Nasal cavity respiratory epithelium epithelial cell of viscerocranial mucosa (primary cell): ENCODE results near the gene GZMM. TPM values are rescaled to one million over a fixed set of nuclear protein-coding genes. Genes with fewer than 3 reads are reported as not detected.

Experiments used
- total RNA-seq: library from RNA; depleted of rRNA; stranded (reverse); fragments of >200 nt; gene quantifications from 2 replicates; pipeline ENCODE4 v1.2.3, GENCODE V29; 2014

Gene GZMM
- total RNA-seq = not detected in 2 replicates

GRCh38 chr19:543910-544608 is at the start of gene GZMM:
Gene GZMM, plus strand, starts transcription at chr19:544053. Its CDS starts 19 bp downstream, at chr19:544072.

GRCh38 chr19:496112-496665 is 47.7 kb upstream of the GZMM start, which contains the start of gene MADCAM1:
Gene MADCAM1, plus strand, starts transcription at chr19:496486. Its CDS starts 14 bp downstream, at chr19:496500.

DNA sequence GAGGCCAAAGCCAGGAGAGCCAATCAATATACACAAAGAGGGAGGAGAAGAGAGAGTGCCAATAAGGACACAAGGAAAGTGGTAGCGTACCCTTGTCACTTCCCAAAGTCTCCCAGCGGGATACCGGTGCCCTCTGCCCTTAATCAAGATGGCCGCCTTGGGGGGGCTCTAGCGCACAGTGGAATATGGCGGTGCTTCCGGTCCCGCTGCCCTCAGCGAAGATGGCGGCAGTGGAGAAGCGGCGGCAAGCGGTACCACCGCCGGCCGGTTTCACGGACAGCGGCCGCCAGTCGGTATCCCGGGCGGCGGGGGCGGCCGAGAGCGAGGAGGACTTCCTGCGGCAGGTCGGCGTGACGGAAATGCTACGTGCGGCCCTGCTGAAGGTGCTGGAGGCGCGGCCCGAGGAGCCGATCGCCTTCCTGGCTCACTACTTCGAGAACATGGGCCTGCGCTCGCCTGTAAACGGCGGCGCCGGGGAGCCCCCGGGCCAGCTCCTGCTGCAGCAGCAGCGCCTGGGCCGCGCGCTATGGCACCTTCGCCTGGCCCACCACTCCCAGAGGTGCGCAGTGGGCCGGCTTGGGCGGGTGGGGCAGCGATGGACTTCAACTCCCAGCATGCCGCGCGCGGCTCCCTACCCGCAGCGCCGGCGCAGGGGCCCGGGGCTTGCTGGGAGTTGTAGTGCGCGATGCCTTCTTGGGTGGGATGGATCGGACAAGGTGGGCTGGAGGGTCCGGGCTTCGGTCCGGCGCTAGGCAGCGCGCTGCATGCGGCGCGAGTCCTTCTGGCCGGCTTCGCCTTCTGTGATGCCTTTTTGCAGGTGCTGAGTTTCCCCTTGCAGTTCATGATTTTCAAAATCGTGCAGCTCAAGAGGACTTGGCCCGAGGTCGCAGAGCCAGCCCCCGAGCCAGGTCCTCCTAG is 36.3 kb upstream of the GZMM start, which contains the start of gene TPGS1:
TSS of gene TPGS1 (plus strand) at position 212 of the 918 bp plus-strand sequence. CDS start at position 222, 10 bp downstream.

GRCh38 chr19:531753-532560 is 11.9 kb upstream of the GZMM start, which contains the start of gene CDC34:
Gene CDC34, plus strand, starts transcription at chr19:531760. Its CDS starts 172 bp downstream, at chr19:531932.

DNA sequence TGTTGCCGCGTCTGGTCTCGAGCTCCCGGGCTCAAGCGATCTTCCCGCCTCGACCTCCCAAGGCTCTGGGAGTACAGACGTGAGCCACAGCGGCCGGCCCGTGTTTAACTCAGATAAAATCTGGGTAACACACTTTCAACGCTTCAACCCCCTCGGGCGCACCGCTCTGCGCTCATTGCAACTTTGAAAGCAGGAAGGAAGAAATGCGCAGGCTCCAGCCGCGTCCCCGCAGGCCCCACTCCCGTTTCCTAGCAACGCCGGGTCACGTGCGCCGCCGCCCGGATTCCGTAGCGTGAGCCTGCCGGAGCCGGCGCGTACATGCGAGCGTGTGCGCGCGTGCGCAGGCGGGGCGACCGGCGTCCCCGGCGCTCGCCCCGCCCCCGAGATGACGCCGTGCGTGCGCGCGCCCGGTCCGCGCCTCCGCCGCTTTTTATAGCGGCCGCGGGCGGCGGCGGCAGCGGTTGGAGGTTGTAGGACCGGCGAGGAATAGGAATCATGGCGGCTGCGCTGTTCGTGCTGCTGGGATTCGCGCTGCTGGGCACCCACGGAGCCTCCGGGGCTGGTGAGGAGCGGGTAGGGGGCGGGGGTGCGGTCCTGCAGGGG is 28.4 kb downstream of the GZMM start, which contains the start of gene BSG:
TSS of gene BSG (plus strand) at position 457 of the 603 bp plus-strand sequence. CDS start at position 496, 39 bp downstream.

DNA sequence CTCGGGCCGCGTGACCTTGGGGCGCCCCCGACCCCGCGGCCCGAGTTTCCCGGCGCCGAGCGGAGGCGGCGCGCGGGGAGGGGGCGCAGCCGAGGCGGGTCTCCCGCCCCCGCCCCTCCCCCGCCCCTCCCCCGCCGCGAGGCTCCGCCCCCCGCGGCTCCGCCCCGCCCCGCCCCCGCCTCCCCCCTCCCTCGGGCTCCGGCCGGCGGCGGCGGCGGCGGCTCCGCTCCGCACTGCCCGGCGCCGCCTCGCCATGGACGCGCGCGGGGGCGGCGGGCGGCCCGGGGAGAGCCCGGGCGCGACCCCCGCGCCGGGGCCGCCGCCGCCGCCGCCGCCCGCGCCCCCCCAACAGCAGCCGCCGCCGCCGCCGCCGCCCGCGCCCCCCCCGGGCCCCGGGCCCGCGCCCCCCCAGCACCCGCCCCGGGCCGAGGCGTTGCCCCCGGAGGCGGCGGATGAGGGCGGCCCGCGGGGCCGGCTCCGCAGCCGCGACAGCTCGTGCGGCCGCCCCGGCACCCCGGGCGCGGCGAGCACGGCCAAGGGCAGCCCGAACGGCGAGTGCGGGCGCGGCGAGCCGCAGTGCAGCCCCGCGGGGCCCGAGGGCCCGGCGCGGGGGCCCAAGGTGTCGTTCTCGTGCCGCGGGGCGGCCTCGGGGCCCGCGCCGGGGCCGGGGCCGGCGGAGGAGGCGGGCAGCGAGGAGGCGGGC is 46.0 kb downstream of the GZMM start, which contains the start of gene HCN2:
TSS of gene HCN2 (plus strand) at position 189 of the 703 bp plus-strand sequence. CDS start at position 254, 65 bp downstream.

Other genes with a start within 250 kb of the GZMM start
- 17.4 and 27.2 TPM in 2 replicates for gene MIER2, start 199.3 kb upstream of the GZMM start, total RNA-seq
- 0.21 and 0.34 TPM in 2 replicates for gene C2CD4C, start 134.9 kb upstream of the GZMM start, total RNA-seq
- 0.34 and 3.3 TPM in 2 replicates for gene SHC2, start 83.0 kb upstream of the GZMM start, total RNA-seq
- gene MADCAM1, start 47.6 kb upstream of the GZMM start, total RNA-seq = 0.14 TPM in 1 of 2 replicates, not detected in the other
- 10.0 and 13.0 TPM in 2 replicates for gene TPGS1, start 36.6 kb upstream of the GZMM start, total RNA-seq
- gene CDC34, start 12.3 kb upstream of the GZMM start, total RNA-seq = 87.6 and 161 TPM in 2 replicates
- 500 and 542 TPM in 2 replicates for gene BSG, start 28.5 kb downstream of the GZMM start, total RNA-seq
- gene HCN2, start 45.8 kb downstream of the GZMM start, total RNA-seq = 0.34 and 1.3 TPM in 2 replicates
- 38.8 and 40.7 TPM in 2 replicates for gene POLRMT, start 89.5 kb downstream of the GZMM start, total RNA-seq
- not detected in 2 replicates for gene FGF22, start 95.8 kb downstream of the GZMM start, total RNA-seq
- gene RNF126, start 119.2 kb downstream of the GZMM start, total RNA-seq = 40.3 and 49.2 TPM in 2 replicates
- gene FSTL3, start 132.3 kb downstream of the GZMM start, total RNA-seq = 96.0 and 177 TPM in 2 replicates
- gene PRSS57, start 151.4 kb downstream of the GZMM start, total RNA-seq = not detected in 2 replicates
- gene PALM, start 164.9 kb downstream of the GZMM start, total RNA-seq = 0.34 and 23.0 TPM in 2 replicates
- 55.5 and 95.0 TPM in 2 replicates for gene MISP, start 207.1 kb downstream of the GZMM start, total RNA-seq